Measurements from ENCODE around the gene RAB22A. TPM values are rescaled to one million over a fixed set of nuclear protein-coding genes. Genes with fewer than 3 reads are reported as not detected.

Gene RAB22A
- polyA plus RNA-seq, 3 donors from 2014 or later, result 14.1 to 21.7 (median 18.5) TPM

GRCh38 chr20:58331961-58332551 lies 22.5 kb downstream of the RAB22A start:
- DNase-seq, result no peak
- Mint-ChIP-seq H3K36me3 (peaks cover 3 to 14% (median 11%) of the 10 kb centered on the region in 3 donors), H3K4me3 (no peak overlapping the region), H3K9me3 (no peaks in the 10 kb centered on the region), H3K27me3 (ENCODE audit: low read depth in 3 of 3) (peaks cover 0 to 8% (median 0%) of the 10 kb centered on the region in 3 donors), H3K27ac (peak overlapping the region in 2 of 6 donors; percentile 7 to 57), H3K4me1 (peaks cover 27 to 72% of the 10 kb centered on the region in 2 donors)

GRCh38 chr20:58339741-58340140 lies 30.2 kb downstream of the RAB22A start:
- no peak for DNase-seq
- Mint-ChIP-seq H3K36me3 (peaks cover 1 to 13% (median 5%) of the 10 kb centered on the region in 3 donors), H3K27me3 (ENCODE audit: low read depth in 3 of 3) (peaks cover 0 to 9% (median 0%) of the 10 kb centered on the region in 3 donors), H3K4me3 (no peak overlapping the region), H3K27ac (peak overlapping the region in 2 of 6 donors; percentile 5 to 12), H3K9me3 (no peaks in the 10 kb centered on the region), H3K4me1 (peaks cover 44 to 73% of the 10 kb centered on the region in 2 donors)

GRCh38 chr20:58340151-58340550 lies 30.6 kb downstream of the RAB22A start:
- H3K27ac Mint-ChIP-seq, result peak overlapping the region in 3 of 6 donors; percentile 48 to 67 (median 64)
- peaks cover 3 to 13% (median 5%) of the 10 kb centered on the region in 3 donors for H3K36me3 Mint-ChIP-seq
- peaks cover 0 to 9% (median 0%) of the 10 kb centered on the region in 3 donors for H3K27me3 Mint-ChIP-seq (ENCODE audit: low read depth in 3 of 3)
- H3K9me3 Mint-ChIP-seq, result no peaks in the 10 kb centered on the region
- DNase-seq, result no peak
- H3K4me1 Mint-ChIP-seq, result peaks cover 44 to 74% of the 10 kb centered on the region in 2 donors
- H3K4me3 Mint-ChIP-seq, result no peak overlapping the region

GRCh38 chr20:58340853-58341252 lies 31.3 kb downstream of the RAB22A start:
- Mint-ChIP-seq H3K4me3 (no peak overlapping the region), H3K4me1 (peaks cover 42 to 69% of the 10 kb centered on the region in 2 donors), H3K27ac (peak overlapping the region in 5 of 6 donors; percentile 5 to 67 (median 38))

GRCh38 chr20:58342104-58342945 lies 32.8 kb downstream of the RAB22A start:
- H3K4me1 Mint-ChIP-seq, result peaks cover 41 to 57% of the 10 kb centered on the region in 2 donors
- H3K4me3 Mint-ChIP-seq, result no peak overlapping the region
- H3K27ac Mint-ChIP-seq, result no peak overlapping the region
- H3K27me3 Mint-ChIP-seq (ENCODE audit: low read depth in 3 of 3), result peaks cover 0 to 3% (median 0%) of the 10 kb centered on the region in 3 donors
- H3K36me3 Mint-ChIP-seq, result peaks cover 14 to 30% (median 21%) of the 10 kb centered on the region in 3 donors
- H3K9me3 Mint-ChIP-seq, result no peaks in the 10 kb centered on the region
- no peak for DNase-seq

More at GRCh38 chr20:58340853-58341252, 31.3 kb downstream of the RAB22A start:
- Mint-ChIP-seq H3K27me3 (ENCODE audit: low read depth in 3 of 3) (peaks cover 0 to 9% (median 0%) of the 10 kb centered on the region in 3 donors), H3K36me3 (peaks cover 7 to 16% (median 7%) of the 10 kb centered on the region in 3 donors), H3K9me3 (no peaks in the 10 kb centered on the region)
- no peak for DNase-seq

GRCh38 chr20:58344741-58345140 lies 35.2 kb downstream of the RAB22A start:
- no peak for DNase-seq
- Mint-ChIP-seq H3K27me3 (ENCODE audit: low read depth in 3 of 3) (peaks cover 0 to 3% (median 0%) of the 10 kb centered on the region in 3 donors), H3K4me1 (peaks cover 23 to 43% of the 10 kb centered on the region in 2 donors), H3K27ac (no peak overlapping the region), H3K4me3 (no peak overlapping the region), H3K9me3 (no peaks in the 10 kb centered on the region), H3K36me3 (peaks cover 24 to 34% (median 27%) of the 10 kb centered on the region in 3 donors)

- peaks cover 30 to 57% (median 33%) of the 10 kb centered on the region in 3 donors for H3K36me3 Mint-ChIP-seq
- H3K27me3 Mint-ChIP-seq (ENCODE audit: low read depth in 3 of 3), result peaks cover 0 to 1% (median 0%) of the 10 kb centered on the region in 3 donors
- H3K27ac Mint-ChIP-seq, result peak overlapping the region in 1 of 6 donors; percentile 72
These were observed 40.1 kb downstream of the RAB22A start for GRCh38 chr20:58349570-58349969.

GRCh38 chr20:58352468-58352867 lies 43.0 kb downstream of the RAB22A start:
- H3K36me3 Mint-ChIP-seq, result peaks cover 12 to 48% (median 23%) of the 10 kb centered on the region in 3 donors
- DNase-seq, result no peak
- H3K27me3 Mint-ChIP-seq (ENCODE audit: low read depth in 3 of 3), result peaks cover 0 to 1% (median 0%) of the 10 kb centered on the region in 3 donors
- no peak overlapping the region for H3K4me3 Mint-ChIP-seq
- H3K4me1 Mint-ChIP-seq, result peaks cover 0 to 5% of the 10 kb centered on the region in 2 donors
- H3K27ac Mint-ChIP-seq, result no peak overlapping the region
- H3K9me3 Mint-ChIP-seq, result no peaks in the 10 kb centered on the region

More at GRCh38 chr20:58349570-58349969, 40.1 kb downstream of the RAB22A start:
- Mint-ChIP-seq H3K4me1 (peaks cover 3 to 11% of the 10 kb centered on the region in 2 donors), H3K4me3 (no peak overlapping the region), H3K9me3 (no peaks in the 10 kb centered on the region)
- DNase-seq, result no peak

- Mint-ChIP-seq H3K27me3 (ENCODE audit: low read depth in 3 of 3) (no peaks in the 10 kb centered on the region), H3K4me1 (no peaks in the 10 kb centered on the region), H3K27ac (no peak overlapping the region), H3K4me3 (no peak overlapping the region), H3K36me3 (peaks cover 27 to 46% (median 30%) of the 10 kb centered on the region in 3 donors), H3K9me3 (no peaks in the 10 kb centered on the region)
- DNase-seq, result no peak
These were observed 49.9 kb downstream of the RAB22A start for GRCh38 chr20:58359441-58359840.

- Mint-ChIP-seq H3K36me3 (peaks cover 21 to 43% (median 32%) of the 10 kb centered on the region in 3 donors), H3K27ac (no peak overlapping the region)
These were observed 51.4 kb downstream of the RAB22A start for GRCh38 chr20:58360936-58361335.

GRCh38 chr20:58361481-58362205 lies 52.1 kb downstream of the RAB22A start:
- Mint-ChIP-seq H3K4me3 (no peak overlapping the region), H3K9me3 (no peaks in the 10 kb centered on the region), H3K27me3 (ENCODE audit: low read depth in 3 of 3) (no peaks in the 10 kb centered on the region), H3K36me3 (peaks cover 21 to 47% (median 34%) of the 10 kb centered on the region in 3 donors), H3K4me1 (no peaks in the 10 kb centered on the region), H3K27ac (peak overlapping the region in 1 of 6 donors; percentile 34)
- no peak for DNase-seq

More at GRCh38 chr20:58360936-58361335, 51.4 kb downstream of the RAB22A start:
- DNase-seq, result no peak
- Mint-ChIP-seq H3K4me1 (no peaks in the 10 kb centered on the region), H3K27me3 (ENCODE audit: low read depth in 3 of 3) (no peaks in the 10 kb centered on the region), H3K9me3 (no peaks in the 10 kb centered on the region), H3K4me3 (no peak overlapping the region)

- Mint-ChIP-seq H3K36me3 (peaks cover 21 to 42% (median 34%) of the 10 kb centered on the region in 3 donors), H3K27me3 (ENCODE audit: low read depth in 3 of 3) (no peaks in the 10 kb centered on the region), H3K27ac (peak overlapping the region in 1 of 6 donors; percentile 34), H3K9me3 (no peaks in the 10 kb centered on the region), H3K4me1 (no peaks in the 10 kb centered on the region), H3K4me3 (no peak overlapping the region)
- no peak for DNase-seq
These were observed 52.6 kb downstream of the RAB22A start for GRCh38 chr20:58362206-58362516.

- H3K9me3 Mint-ChIP-seq, result no peaks in the 10 kb centered on the region
- H3K27ac Mint-ChIP-seq, result no peak overlapping the region
- peaks cover 21 to 40% (median 37%) of the 10 kb centered on the region in 3 donors for H3K36me3 Mint-ChIP-seq
- no peak for DNase-seq
- H3K27me3 Mint-ChIP-seq (ENCODE audit: low read depth in 3 of 3), result no peaks in the 10 kb centered on the region
- H3K4me3 Mint-ChIP-seq, result no peak overlapping the region
- no peaks in the 10 kb centered on the region for H3K4me1 Mint-ChIP-seq
These were observed 53.5 kb downstream of the RAB22A start for GRCh38 chr20:58362970-58363369.
